HG02798 (cell line): ENCODE data around the gene DGKD.

Source experiments
- ATAC-seq: cut with Tn5 transposase; IDR thresholded peaks from one replicate; pipeline ENCODE4 v1.9.1; 2021; ENCODE audit warnings: mild to moderate bottlenecking; ENCODE audit not compliant: unreplicated experiment, poor library complexity

The DGKD gene

GRCh38 chr2:233487748-233488345, 133.6 kb downstream of the DGKD start:
- ATAC-seq, result no peak

GRCh38 chr2:233489143-233489542, 134.8 kb downstream of the DGKD start:
- ATAC-seq, result no peak

- ATAC-seq, result no peak
These were observed 135.4 kb downstream of the DGKD start for GRCh38 chr2:233489666-233490065.

- no peak for ATAC-seq
These were observed 136.5 kb downstream of the DGKD start for GRCh38 chr2:233490831-233491230.

GRCh38 chr2:233491326-233491725, 137.0 kb downstream of the DGKD start:
- no peak for ATAC-seq

- no peak for ATAC-seq
These were observed 137.8 kb downstream of the DGKD start for GRCh38 chr2:233492078-233492477.

- no peak for ATAC-seq
These were observed 138.5 kb downstream of the DGKD start for GRCh38 chr2:233492751-233493150.

DNA sequence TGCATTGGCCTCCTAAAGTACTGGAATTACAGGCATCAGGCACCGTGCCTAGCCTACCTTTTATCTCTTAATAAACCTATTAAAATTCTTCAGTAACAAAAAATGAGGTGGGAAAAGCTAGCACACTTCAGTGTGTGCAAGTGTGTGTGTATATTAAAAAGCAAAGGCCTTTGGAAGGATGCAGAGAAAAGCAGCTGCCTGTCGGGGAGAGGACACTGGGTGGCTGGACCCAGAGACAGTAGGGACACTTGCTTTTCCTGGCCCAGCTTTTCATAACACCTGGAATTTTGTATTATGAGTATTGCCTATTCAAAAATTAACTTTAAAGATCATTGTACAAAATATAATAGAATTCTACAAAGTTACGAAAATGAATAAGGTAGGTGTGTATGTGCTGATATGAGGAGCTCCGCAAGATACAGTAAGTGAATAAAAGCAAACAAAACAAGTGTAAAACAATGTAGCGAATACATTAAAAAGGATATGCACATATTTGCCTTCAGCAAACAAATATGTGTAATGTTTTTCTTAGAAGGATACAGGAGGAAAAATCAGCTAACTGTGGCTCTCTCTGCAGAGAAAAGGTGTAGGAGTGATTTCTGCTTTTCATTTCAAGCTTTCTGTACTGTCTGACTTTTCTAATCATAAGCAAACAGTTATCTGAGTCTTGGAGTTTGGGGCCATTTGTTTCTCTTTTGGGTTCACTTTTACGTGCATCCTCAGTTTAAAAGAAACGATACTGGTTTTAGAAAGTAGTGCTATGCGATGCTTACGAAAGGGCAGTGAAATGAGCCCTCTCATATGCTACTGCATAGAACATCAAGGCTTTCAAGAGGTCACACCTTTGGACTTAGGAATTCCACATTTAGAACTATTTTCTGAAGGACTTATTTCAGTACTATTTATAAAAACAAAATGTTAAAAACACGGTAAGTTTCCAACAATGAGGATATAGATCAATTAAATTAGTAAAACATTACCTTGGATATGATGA, 141.5 kb downstream of the DGKD start:
- no peak for ATAC-seq

DNA sequence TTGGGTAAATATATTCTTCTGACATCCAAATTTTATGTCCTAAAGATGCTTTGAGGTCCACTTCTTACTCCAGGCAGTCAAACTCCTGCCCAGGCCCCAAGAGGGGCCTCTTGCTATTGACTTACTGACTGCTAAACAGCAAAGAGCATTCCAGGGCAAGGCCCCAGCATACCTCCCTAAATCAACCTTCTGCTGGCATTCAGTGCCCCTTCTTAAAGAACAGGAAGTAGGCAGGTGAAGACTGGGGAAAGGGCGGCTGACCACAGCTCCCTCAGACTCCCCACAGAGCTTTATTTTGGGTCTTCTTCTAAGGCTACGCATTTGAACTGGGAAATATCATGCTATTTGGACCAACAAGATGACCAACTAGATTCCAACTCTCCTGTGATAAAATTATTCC, 143.4 kb downstream of the DGKD start:
- ATAC-seq, result no peak

DNA sequence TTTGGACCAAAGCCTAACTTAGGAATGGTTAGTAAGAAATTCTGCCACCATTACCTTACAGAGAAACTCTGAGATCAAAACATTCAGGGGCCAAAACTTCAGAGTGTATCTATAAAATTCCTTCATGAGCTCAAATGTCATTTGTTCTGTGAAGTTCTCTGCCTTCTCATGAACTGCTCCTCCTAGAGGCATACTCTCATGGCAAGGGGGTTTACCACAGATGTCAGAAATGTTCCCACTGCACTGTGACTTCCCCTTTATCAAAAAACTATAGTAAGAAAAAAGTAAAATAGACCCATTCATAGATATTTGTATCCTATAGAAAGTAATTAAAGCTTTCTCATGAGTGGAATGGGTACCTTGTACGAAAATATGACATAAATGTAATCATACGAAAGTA, 143.8 kb downstream of the DGKD start:
- no peak for ATAC-seq

DNA sequence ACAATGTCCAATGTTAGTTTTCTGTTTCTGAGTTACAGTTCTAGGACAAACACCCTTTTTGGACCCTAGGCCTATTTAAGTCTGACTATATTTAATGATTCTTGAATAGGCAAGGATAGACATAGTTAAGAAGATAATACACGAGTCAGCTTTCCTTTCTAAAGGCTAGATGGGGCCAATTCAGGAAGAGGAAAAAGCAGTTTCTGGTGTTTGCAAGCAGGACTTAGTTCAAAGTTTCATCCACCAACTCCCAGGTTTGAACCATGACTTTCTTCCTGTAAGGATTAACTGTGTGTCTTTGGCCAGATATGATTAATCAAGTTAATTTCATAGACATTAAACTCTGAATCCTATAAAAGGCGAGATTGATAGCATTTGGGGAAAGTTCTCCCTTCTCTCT, 145.6 kb downstream of the DGKD start:
- no peak for ATAC-seq

DNA sequence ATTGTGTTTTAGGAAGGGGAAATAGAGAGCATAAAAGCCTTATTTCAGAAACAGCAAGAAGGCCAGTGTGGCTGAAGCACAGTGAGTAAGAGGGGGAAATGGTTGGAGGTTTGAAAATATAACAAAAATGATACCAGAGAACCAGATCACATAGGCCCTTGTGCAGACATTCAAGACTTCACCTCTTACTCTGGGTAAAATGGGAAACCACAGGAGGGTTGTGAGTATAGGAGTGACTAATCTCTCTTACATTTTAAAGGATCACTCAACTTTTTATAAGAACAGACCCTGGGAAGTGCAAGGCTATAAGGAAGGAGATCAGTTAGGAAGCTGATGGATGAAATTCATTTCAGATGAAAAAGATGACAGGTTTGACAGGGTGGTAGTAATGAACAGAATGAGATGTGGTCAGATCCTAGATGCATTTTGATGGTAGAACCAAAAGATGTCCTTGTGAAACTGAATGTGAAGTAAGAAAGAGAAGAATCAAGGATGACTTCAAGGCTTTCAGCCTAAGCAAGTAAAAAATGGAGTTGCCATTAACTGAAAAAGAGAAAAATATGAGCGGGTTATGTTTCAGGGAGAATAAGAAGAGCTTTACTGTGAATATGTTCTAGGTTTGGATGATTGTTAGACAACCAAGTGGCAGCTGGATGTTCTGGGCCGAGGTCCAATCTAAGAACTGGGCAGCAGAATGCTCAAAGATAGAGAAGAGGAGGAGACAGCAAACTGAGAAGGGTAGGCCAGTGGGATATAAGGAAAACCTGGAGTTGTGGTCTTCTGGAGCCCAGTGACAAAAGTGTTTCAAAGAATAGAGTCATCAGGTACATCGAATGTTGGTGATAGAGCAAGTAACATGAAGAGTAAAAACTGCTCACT, 147.1 kb downstream of the DGKD start:
- no peak for ATAC-seq

GRCh38 chr2:233503481-233503880, 149.2 kb downstream of the DGKD start:
- no peak for ATAC-seq

- no peak for ATAC-seq
These were observed 149.8 kb downstream of the DGKD start for GRCh38 chr2:233503947-233504637.

- ATAC-seq, result peak; percentile 53
These were observed 159.8 kb downstream of the DGKD start for GRCh38 chr2:233513953-233514655.

- ATAC-seq, result peak; percentile 93
These were observed 165.7 kb downstream of the DGKD start for GRCh38 chr2:233519787-233520611.
